HTERT RPE-1 (cell line): ENCODE data around the gene ZNF613.
"Not testable (repeated sequence)": the region's sequence is repeated elsewhere in the genome, so short reads cannot be mapped to it uniquely, and the experiment has no call there.

Source experiments
- in situ Hi-C: fragments of 300-500 bp; cut with MboI; formaldehyde crosslinking; loops from 4 replicates; pipeline ENCODE4 v1.14.3; 2020; ENCODE audit warnings: low sequenced_read_pairs

Gene ZNF613

DNA sequence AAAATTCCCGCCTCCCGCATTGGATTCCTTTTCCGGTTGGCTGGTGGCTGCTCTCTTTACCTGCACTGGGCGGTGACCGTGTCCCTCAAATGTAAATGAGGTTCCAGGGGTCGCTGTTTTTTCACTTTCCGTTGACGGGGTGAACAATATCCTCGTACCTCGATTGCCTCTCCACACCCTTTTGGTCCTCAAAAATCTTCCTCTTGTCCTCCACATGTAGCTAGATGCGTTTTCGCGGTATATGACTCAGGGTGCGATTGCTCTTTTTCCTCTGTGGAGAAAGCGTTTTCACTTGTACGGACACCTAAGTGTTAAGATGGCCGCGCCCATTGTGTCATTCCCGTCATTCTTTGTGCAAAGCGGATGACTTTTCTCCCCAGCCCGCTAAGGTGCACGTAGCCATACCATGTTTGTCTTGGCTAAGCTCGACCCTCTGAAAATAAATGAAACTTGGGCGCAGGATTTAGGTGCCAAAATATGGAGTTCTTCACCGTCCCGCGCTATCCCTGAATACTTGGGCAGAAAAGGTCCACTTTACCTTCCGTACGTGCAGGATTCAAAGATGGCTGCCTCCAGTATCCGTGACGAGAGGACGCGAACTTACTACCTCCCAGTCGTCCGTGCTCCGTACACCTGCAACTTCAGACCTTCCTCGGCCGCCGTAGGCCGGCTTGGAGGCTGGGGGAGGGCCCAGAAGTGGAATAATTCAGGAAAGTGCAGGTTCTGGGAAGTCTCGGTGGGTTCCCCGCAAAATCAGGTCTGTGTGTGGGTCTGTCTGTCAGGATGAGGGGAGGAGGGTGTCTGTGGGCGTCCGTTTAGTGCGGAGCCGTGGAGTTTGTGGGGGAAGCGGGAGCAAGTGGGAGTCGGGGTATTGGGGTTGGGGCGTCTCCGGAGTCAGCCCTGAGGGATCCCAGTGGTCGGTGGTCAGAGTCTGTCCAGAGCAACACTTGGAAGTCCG, at the start of gene ZNF613:
Gene ZNF613, plus strand, starts transcription at position 689 of the 958 bp plus-strand sequence. CDS start 8,749 bp downstream, outside the sequence.
- in situ Hi-C loops = no loop called here

DNA sequence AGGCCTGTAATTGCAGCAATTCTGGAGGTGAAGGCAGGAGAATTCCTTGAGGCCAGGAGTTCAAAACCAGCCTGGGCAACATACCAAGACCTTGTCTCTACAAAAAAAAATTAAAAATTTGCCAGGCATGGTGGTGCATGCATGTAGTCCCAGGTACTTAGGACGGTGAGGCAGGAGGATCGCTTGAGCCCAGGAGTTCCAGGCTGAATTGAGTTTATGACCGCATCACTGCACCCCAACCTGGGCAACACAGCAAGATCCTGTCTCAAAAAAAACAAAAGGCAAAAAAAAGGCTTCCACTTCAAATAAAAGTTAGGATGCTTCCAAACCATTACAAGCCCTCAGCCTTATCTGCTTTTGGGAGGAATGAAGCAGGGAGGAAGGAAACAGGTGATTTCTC, 44.8 kb upstream of the ZNF613 start:
- in situ Hi-C loops = no loop called here

GRCh38 chr19:51884713-51885112, 42.6 kb upstream of the ZNF613 start:
- in situ Hi-C loops = no loop called here

DNA sequence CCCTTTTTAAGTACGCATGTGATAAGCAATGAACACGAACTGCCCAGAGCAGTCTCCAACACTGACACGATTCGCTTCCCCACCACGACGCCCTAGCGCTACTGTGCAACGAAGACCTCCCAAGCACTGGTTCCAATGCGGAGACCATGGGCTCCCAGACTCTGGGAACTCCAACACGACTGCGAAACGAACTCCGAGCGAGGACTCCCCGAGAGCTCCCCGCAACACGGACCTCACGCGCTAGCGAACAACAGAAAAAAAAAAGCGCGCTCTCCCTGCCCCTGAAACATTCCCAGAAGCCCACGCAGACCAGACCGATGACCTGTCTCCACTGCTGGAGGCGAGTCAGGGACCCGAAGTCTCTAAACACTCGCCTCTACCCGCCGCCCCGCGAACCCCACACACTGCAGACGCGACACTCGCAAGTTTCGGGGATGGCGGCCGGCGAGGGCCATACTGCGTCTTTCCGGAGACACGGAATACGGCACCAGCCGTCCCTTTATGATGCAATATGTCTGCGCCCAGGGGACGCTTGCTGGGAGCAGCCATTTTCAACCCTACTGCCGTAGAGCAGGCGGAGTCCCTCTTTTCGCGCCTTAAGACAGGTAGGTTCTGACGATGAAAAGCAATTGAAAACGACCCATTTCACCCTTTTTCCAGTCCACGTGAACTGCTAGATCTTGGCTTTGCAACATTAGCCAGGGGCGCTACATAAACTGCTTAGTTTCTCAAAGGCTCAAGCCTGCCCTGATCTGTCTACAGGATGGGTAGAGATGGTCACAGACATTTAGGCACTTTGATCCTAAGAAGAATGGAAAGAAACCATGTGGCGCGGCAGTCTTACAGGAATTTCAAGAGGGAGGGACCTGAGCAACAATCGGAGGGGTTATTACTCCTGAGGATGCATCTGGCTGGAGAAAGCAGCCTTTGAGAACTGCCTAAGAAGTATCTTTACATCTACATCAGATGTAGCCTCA, 39.5 kb upstream of the ZNF613 start, which contains the start of gene ZNF577:
Gene ZNF577, minus strand, starts transcription at position 430 of the 977 bp plus-strand sequence. CDS start 7,569 bp downstream, outside the sequence.
- in situ Hi-C loops = no loop called here

DNA sequence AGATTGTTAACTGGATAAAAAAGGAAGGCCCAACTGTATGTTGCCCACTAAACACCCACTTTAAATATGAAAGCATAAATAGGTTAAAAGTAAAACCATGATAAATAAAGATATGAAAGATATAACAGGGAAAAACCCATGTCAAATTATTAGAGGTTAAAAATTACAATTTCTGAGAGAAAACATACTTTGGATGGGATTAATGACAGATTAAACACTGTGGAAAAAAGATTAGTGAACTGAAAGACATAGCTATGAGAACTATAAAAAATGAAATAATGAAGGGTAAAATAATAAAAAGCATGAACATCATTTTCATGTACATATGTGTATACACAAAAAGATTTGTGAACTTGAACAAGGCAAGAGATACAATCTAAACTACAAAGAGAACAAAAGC, 37.3 kb upstream of the ZNF613 start:
- in situ Hi-C loops = no loop called here

GRCh38 chr19:51891193-51891747, 36.0 kb upstream of the ZNF613 start:
- in situ Hi-C loops = no loop called here

- in situ Hi-C loops = no loop called here
Observed at GRCh38 chr19:51901860-51902259, 25.4 kb upstream of the ZNF613 start.

DNA sequence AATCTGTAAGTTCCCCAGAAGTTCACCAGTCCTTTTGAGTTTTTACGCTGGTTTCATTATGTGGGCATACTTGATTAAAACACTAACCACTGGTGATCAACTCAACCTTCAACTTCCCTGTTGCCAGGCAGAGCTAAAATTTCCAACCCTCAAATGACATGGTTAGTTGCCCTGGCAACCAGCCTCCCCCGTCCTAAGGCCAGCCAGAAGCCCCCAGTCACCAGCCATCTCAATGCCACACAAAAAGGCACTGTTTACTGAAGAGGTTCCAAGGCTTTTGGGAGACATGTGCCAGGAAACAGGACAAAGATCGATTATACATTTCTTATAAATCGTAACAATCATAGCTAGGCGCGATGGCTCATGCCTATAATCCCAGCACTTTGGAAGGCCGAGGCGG, 24.1 kb upstream of the ZNF613 start:
- in situ Hi-C loops = no loop called here

DNA sequence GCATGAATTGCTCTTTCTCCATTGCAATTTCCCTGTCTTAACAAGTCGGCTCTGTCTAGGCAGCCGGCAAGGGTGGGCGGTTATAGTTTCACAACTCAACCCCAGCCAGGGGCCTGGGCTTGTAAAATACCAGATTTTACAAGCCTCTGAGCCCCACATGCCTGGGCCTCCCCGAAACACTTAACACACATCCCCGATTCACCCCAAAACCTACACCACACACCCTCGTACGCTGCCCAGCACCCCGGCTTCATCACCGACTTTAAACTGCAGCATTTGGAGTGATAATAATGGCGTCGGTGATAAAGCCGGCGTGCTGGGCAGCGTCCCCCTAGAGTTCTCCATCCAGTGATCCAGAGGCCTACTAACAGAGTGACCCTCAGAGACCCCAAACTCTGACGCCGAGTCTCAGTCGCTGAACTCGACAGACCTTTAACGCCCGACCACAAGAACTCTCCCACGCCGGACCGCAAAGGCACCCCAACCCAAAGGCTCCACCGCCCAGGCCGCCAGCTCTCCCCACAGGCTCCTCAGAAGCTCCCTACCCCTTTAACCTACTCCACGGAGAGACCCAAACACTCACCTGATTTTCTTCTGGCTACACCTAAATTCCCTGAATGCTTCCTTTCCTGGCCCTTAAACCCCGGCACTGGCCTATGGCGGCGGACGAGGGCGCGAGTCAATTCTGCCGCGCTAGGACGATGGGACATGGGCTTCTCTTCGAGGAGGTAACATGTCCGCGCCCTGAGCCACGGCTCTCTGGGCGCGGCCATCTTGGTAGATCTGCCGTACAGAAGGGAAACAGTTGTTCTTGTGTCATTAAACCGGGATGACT, 22.7 kb upstream of the ZNF613 start, which contains the start of gene ZNF649:
Gene ZNF649, minus strand, starts transcription at position 687 of the 835 bp plus-strand sequence. CDS start 4,910 bp downstream, outside the sequence.
- in situ Hi-C loops = no loop called here

DNA sequence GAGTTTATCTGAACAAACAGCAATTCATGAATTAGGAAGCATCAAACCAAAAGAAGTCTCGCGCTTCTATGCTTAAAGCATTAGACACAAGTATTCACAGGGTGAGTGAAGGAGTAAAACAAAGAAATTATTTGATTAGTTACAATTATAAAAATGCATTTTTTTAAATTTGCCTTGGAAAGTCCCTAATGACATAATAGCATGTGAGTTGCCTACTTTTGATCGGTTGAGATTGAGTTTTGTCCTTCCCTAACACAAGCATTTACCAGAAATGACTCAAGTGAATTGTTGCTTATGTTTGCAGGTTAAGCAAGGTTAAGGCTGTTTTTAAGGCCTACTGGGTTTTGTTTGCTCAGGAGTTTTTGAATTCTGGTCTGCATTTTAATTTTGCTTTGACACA, 22.1 kb upstream of the ZNF613 start:
- in situ Hi-C loops = no loop called here

GRCh38 chr19:51905639-51906038, 21.6 kb upstream of the ZNF613 start:
- in situ Hi-C loops = not testable (repeated sequence)

GRCh38 chr19:51906108-51906507, 21.2 kb upstream of the ZNF613 start:
- in situ Hi-C loops = not testable (repeated sequence)

DNA sequence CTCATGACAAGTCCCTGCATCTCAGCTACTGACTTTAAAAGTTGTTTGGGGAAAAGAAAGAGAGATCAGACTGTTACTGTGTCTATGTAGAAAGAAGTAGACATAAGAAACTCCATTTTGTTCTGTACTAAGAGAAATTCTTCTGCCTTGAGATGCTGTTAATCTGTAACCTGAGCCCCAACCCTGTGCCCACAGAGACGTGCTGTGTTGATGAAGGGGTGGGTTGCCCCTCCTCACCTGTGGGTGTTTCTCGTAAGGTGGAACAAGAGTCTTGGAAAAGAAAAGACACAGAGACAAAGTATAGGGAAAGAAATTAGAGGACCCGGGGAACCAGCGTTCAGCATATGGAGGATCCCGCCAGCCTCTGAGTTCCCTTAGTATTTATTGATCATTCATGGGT, 19.3 kb upstream of the ZNF613 start:
- in situ Hi-C loops = not testable (repeated sequence)

- in situ Hi-C loops = no loop called here
Observed at GRCh38 chr19:51915324-51915867, 11.9 kb upstream of the ZNF613 start.

GRCh38 chr19:51916167-51916566, 11.1 kb upstream of the ZNF613 start:
- in situ Hi-C loops = no loop called here

- in situ Hi-C loops = no loop called here
Observed at GRCh38 chr19:51919606-51920005, 7.7 kb upstream of the ZNF613 start.

GRCh38 chr19:51921949-51922348, 5.3 kb upstream of the ZNF613 start:
- in situ Hi-C loops = no loop called here

- in situ Hi-C loops = no loop called here
Observed at GRCh38 chr19:51926426-51926783, 867 bp upstream of the ZNF613 start.

- in situ Hi-C loops = no loop called here
Observed at GRCh38 chr19:51927859-51928258, 587 bp downstream of the ZNF613 start.

GRCh38 chr19:51931921-51932320, 4.6 kb downstream of the ZNF613 start:
- in situ Hi-C loops = no loop called here
